Liver (tissue), 9 donors: ENCODE results near the gene TECTB. TPM values are rescaled to one million over a fixed set of nuclear protein-coding genes. Genes with fewer than 3 reads are reported as not detected.

ENCODE experiments used
- DNase-seq: peaks from one replicate; pipeline ENCODE4 v3.0.0-alpha.2; 2017; ENCODE audit warnings: low spot score
- H3K27ac ChIP-seq, 2 donors: one replicate each; pipeline ENCODE4 v1.7.0; 2013; ENCODE audit warnings: inconsistent platforms in 2 of 2, low read length in 2 of 2, control low read depth in 1 of 2, low read depth in 1 of 2, mild to moderate bottlenecking in 1 of 2
- H3K27me3 ChIP-seq, 4 donors: one replicate each; pipeline versions ENCODE4 v1.6.1 to v1.7.0; 2013; ENCODE audit warnings: low read length in 3 of 4, inconsistent platforms in 1 of 4, mild to moderate bottlenecking in 1 of 4, moderate library complexity in 1 of 4; ENCODE audit not compliant: control insufficient read depth in 4 of 4, insufficient read depth in 4 of 4
- H3K36me3 ChIP-seq, 4 donors: one replicate each; pipeline versions ENCODE4 v1.6.1 to v1.7.0; 2013; ENCODE audit warnings: low read length in 3 of 4, mild to moderate bottlenecking in 3 of 4, low read depth in 1 of 4, moderate library complexity in 1 of 4; ENCODE audit not compliant: control insufficient read depth in 4 of 4, insufficient read depth in 3 of 4
- H3K4me1 ChIP-seq, 4 donors: one replicate each; pipeline versions ENCODE4 v1.6.1 to v1.7.0; 2013; ENCODE audit warnings: low read length in 3 of 4, mild to moderate bottlenecking in 3 of 4, moderate library complexity in 1 of 4; ENCODE audit not compliant: control insufficient read depth in 4 of 4, insufficient read depth in 4 of 4
- H3K4me3 ChIP-seq, 3 donors: one replicate each; pipeline versions ENCODE4 v1.6.1 to v1.7.0; 2013; ENCODE audit warnings: low read length in 3 of 3, control low read depth in 1 of 3, low read depth in 1 of 3, mild to moderate bottlenecking in 1 of 3
- H3K9ac ChIP-seq, 2 donors: one replicate each; pipeline ENCODE4 v1.7.0; 2013; ENCODE audit warnings: low read length in 2 of 2, mild to moderate bottlenecking in 2 of 2, moderate library complexity in 2 of 2, control low read depth in 1 of 2, low read depth in 1 of 2
- H3K9me3 ChIP-seq, 4 donors: one replicate each; pipeline versions ENCODE4 v1.6.1 to v1.7.0; 2013; ENCODE audit warnings: low read length in 3 of 4; ENCODE audit not compliant: control insufficient read depth in 4 of 4
- EGR1 ChIP-seq, 2 donors: IDR thresholded peaks; 2 replicates each; pipeline ENCODE4 v1.6.1; 2016 to 2018; ENCODE audit warnings: antibody characterized with exemption in 2 of 2, low read depth in 2 of 2
- FOXA1 ChIP-seq: IDR thresholded peaks from 2 replicates; pipeline ENCODE4 v1.6.1; 2016; ENCODE audit warnings: antibody characterized with exemption
- FOXA2 ChIP-seq: IDR thresholded peaks from 2 replicates; pipeline ENCODE4 v1.6.1; 2016; ENCODE audit warnings: antibody characterized with exemption
- GABPA ChIP-seq, 2 donors: IDR thresholded peaks in 1 of 2; conservative IDR thresholded peaks in 1 of 2; 2 replicates each; pipeline ENCODE4 v1.6.1; 2016; ENCODE audit warnings: antibody characterized with exemption in 2 of 2, mild to moderate bottlenecking in 1 of 2, moderate library complexity in 1 of 2
- HNF4A ChIP-seq, 2 donors: conservative IDR thresholded peaks; 2 replicates each; pipeline ENCODE4 v1.6.1; 2016; ENCODE audit warnings: antibody characterized with exemption in 2 of 2, mild to moderate bottlenecking in 2 of 2
- HNF4G ChIP-seq: IDR thresholded peaks from 2 replicates; pipeline ENCODE4 v1.6.1; 2016; ENCODE audit warnings: antibody characterized with exemption
- JUND ChIP-seq, 2 donors: IDR thresholded peaks; 2 replicates each; pipeline ENCODE4 v1.6.1; 2016; ENCODE audit warnings: antibody characterized with exemption in 2 of 2
- NR2F2 ChIP-seq: IDR thresholded peaks from 2 replicates; pipeline ENCODE4 v1.6.1; 2016; ENCODE audit warnings: antibody characterized with exemption
- RAD21 ChIP-seq, 2 donors: IDR thresholded peaks; 2 replicates each; pipeline ENCODE4 v1.6.1; 2016; ENCODE audit warnings: antibody characterized with exemption in 2 of 2, mild to moderate bottlenecking in 2 of 2
- RXRA ChIP-seq, 2 donors: IDR thresholded peaks; 2 replicates each; pipeline ENCODE4 v1.6.1; 2017 to 2018; ENCODE audit warnings: antibody characterized with exemption in 2 of 2, mild to moderate bottlenecking in 1 of 2
- SP1 ChIP-seq: IDR thresholded peaks from 2 replicates; pipeline ENCODE4 v1.6.1; 2018; ENCODE audit warnings: antibody characterized with exemption, mild to moderate bottlenecking
- TAF1 ChIP-seq: conservative IDR thresholded peaks from 2 replicates; pipeline ENCODE4 v1.6.1; 2016; ENCODE audit warnings: antibody characterized with exemption, mild to moderate bottlenecking
- YY1 ChIP-seq: IDR thresholded peaks from 2 replicates; pipeline ENCODE4 v1.6.1; 2016; ENCODE audit warnings: antibody characterized with exemption, mild to moderate bottlenecking
- WGBS: extraction: QIAGEN DNeasy Blood & Tissue Kit; methylation state at CpG from one replicate; pipeline ENCODE4 v1.1.7; 2013; 5-methylcytosine and 5-hydroxymethylcytosine counted together
- polyA plus RNA-seq, 2 donors: library from polyadenylated mRNA; stranded (reverse) in 1 of 2; unstranded in 1 of 2; fragments of 200-250 nt in 1 of 2; fragments of >200 nt in 1 of 2; fragmentation: Nextera tagmentation in 1 of 2; extraction: Ambion mirVana in 1 of 2; gene quantifications; one replicate each; pipeline versions ENCODE4 v1.2.1 to v1.2.3, GENCODE V29; 2013 to 2015
- total RNA-seq, 2 donors: library from RNA; depleted of rRNA; stranded (reverse); fragments of >200 nt; gene quantifications; one replicate each; pipeline ENCODE4 v1.2.3, GENCODE V29; 2014
- TF ChIP-seq, protein P1 (sequence below): IDR thresholded peaks from 2 replicates; pipeline ENCODE4 v1.6.1; 2016; ENCODE audit warnings: antibody characterized with exemption
- TF ChIP-seq, protein P2 (sequence below): fragments of 150-350 bp; IDR thresholded peaks from 2 replicates; pipeline ENCODE4 v1.5.1; 2017; ENCODE audit warnings: improper control_type of control experiment, low read depth, low read length; ENCODE audit not compliant: missing input control
- TF ChIP-seq, protein P3 (sequence below): IDR thresholded peaks from 2 replicates; pipeline ENCODE4 v1.6.1; 2016; ENCODE audit warnings: antibody characterized with exemption, mild to moderate bottlenecking
- TF ChIP-seq, protein P4 (sequence below): IDR thresholded peaks from 2 replicates; pipeline ENCODE4 v1.6.1; 2016; ENCODE audit warnings: antibody characterized with exemption
- TF ChIP-seq, protein P5 (sequence below): IDR thresholded peaks from 2 replicates; pipeline ENCODE4 v1.6.1; 2016; ENCODE audit warnings: antibody characterized with exemption
- donor health status: healthy.
- donor health status: healthy.
- donor health status: healthy.
- donor health status: healthy.
- donor health status: healthy.

The TECTB gene
- total and polyA plus RNA-seq, 4 donors = 0.05 to 0.44 (median 0.08) TPM

DNA sequence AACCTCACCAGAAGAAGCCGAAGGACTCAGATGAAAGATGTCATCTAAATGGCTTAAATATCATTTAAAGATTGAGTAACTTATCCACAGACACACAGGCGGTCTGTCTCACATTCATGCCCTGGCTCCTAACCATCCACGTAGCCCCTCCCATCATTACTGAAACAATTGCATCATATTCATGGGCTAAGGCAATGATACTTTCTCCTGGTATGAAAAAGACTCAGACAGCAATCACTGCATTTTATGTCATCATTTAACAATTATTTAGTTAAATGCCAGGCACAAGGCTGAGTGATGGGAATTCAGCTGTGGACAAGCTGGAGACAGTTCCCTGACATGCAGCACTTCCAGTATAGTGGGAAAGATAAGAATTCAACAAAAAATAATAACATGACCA is 11.2 kb upstream of the TECTB start:
- no peak overlapping the region for H3K9ac ChIP-seq
- DNase-seq = no peak
- H3K4me3 ChIP-seq = no peak overlapping the region
- peaks cover 0 to 3% (median 0%) of the 10 kb centered on the region in 4 donors for H3K9me3 ChIP-seq
- H3K27ac ChIP-seq = peak overlapping the region; percentile 59 to 63
- H3K27me3 ChIP-seq = no peaks in the 10 kb centered on the region
- no peaks in the 10 kb centered on the region for H3K36me3 ChIP-seq
- H3K4me1 ChIP-seq = peaks cover 0 to 32% (median 20%) of the 10 kb centered on the region in 4 donors
- TF ChIP-seq JUND (IDR thresholded peaks at IDR 0.05) (no peak), FOXA2 (no peak), FOXA1 (no peak), SP1 (peak; percentile 71), HNF4A (conservative IDR thresholded peaks at IDR 0.05) (peak; percentile 40 to 64), YY1 (peak; percentile 33), RXRA (IDR thresholded peaks at IDR 0.05) (peak; percentile 13 to 62), NR2F2 (no peak), GABPA (IDR thresholded peaks at IDR 0.05 in 1 of 2, conservative IDR thresholded peaks at IDR 0.05 in 1 of 2) (no peak), TAF1 (peak; percentile 38), RAD21 (IDR thresholded peaks at IDR 0.05) (peak in 1 of 2 donors; percentile 65), HNF4G (no peak), EGR1 (IDR thresholded peaks at IDR 0.05; ENCODE audit: low read depth in 2 of 2) (no peak)
- TF ChIP-seq, protein P1, sequence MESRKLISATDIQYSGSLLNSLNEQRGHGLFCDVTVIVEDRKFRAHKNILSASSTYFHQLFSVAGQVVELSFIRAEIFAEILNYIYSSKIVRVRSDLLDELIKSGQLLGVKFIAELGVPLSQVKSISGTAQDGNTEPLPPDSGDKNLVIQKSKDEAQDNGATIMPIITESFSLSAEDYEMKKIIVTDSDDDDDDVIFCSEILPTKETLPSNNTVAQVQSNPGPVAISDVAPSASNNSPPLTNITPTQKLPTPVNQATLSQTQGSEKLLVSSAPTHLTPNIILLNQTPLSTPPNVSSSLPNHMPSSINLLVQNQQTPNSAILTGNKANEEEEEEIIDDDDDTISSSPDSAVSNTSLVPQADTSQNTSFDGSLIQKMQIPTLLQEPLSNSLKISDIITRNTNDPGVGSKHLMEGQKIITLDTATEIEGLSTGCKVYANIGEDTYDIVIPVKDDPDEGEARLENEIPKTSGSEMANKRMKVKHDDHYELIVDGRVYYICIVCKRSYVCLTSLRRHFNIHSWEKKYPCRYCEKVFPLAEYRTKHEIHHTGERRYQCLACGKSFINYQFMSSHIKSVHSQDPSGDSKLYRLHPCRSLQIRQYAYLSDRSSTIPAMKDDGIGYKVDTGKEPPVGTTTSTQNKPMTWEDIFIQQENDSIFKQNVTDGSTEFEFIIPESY = no peak
- TF ChIP-seq, protein P2, sequence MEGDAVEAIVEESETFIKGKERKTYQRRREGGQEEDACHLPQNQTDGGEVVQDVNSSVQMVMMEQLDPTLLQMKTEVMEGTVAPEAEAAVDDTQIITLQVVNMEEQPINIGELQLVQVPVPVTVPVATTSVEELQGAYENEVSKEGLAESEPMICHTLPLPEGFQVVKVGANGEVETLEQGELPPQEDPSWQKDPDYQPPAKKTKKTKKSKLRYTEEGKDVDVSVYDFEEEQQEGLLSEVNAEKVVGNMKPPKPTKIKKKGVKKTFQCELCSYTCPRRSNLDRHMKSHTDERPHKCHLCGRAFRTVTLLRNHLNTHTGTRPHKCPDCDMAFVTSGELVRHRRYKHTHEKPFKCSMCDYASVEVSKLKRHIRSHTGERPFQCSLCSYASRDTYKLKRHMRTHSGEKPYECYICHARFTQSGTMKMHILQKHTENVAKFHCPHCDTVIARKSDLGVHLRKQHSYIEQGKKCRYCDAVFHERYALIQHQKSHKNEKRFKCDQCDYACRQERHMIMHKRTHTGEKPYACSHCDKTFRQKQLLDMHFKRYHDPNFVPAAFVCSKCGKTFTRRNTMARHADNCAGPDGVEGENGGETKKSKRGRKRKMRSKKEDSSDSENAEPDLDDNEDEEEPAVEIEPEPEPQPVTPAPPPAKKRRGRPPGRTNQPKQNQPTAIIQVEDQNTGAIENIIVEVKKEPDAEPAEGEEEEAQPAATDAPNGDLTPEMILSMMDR = no peak
- TF ChIP-seq, protein P3, sequence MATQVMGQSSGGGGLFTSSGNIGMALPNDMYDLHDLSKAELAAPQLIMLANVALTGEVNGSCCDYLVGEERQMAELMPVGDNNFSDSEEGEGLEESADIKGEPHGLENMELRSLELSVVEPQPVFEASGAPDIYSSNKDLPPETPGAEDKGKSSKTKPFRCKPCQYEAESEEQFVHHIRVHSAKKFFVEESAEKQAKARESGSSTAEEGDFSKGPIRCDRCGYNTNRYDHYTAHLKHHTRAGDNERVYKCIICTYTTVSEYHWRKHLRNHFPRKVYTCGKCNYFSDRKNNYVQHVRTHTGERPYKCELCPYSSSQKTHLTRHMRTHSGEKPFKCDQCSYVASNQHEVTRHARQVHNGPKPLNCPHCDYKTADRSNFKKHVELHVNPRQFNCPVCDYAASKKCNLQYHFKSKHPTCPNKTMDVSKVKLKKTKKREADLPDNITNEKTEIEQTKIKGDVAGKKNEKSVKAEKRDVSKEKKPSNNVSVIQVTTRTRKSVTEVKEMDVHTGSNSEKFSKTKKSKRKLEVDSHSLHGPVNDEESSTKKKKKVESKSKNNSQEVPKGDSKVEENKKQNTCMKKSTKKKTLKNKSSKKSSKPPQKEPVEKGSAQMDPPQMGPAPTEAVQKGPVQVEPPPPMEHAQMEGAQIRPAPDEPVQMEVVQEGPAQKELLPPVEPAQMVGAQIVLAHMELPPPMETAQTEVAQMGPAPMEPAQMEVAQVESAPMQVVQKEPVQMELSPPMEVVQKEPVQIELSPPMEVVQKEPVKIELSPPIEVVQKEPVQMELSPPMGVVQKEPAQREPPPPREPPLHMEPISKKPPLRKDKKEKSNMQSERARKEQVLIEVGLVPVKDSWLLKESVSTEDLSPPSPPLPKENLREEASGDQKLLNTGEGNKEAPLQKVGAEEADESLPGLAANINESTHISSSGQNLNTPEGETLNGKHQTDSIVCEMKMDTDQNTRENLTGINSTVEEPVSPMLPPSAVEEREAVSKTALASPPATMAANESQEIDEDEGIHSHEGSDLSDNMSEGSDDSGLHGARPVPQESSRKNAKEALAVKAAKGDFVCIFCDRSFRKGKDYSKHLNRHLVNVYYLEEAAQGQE = no peak
- TF ChIP-seq, protein P4, sequence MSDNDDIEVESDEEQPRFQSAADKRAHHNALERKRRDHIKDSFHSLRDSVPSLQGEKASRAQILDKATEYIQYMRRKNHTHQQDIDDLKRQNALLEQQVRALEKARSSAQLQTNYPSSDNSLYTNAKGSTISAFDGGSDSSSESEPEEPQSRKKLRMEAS = peak; percentile 26
- TF ChIP-seq, protein P5, sequence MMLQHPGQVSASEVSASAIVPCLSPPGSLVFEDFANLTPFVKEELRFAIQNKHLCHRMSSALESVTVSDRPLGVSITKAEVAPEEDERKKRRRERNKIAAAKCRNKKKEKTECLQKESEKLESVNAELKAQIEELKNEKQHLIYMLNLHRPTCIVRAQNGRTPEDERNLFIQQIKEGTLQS = peak; percentile 96
- 57% methylated on average over 3 of the region's 3 CpGs for WGBS
